Right lobe of liver (tissue), 6 donors: ENCODE measurements around the gene ZNF354C. TPM values are rescaled to one million over a fixed set of nuclear protein-coding genes. Genes with fewer than 3 reads are reported as not detected.

Source experiments
- ATAC-seq, 4 donors: fragments of 200-7000 bp; cut with Tn5 transposase; one replicate each; pipeline ENCODE4 v1.9.1; 2020; ENCODE audit warnings: mild to moderate bottlenecking in 4 of 4, moderate library complexity in 4 of 4
- DNase-seq, 3 donors: peaks; one replicate each; pipeline ENCODE4 v3.0.0-alpha.2; 2020
- H3K27ac ChIP-seq, 3 donors: fragments of 200-600 bp; one replicate each; pipeline ENCODE4 v1.8.0; 2022
- H3K27me3 ChIP-seq, 2 donors: fragments of 200-600 bp; one replicate each; pipeline ENCODE4 v1.8.0; 2022
- H3K36me3 ChIP-seq, 4 donors: fragments of 200-600 bp; sonication (generic) in 1 of 4; one replicate each; pipeline versions ENCODE4 v1.5.1 to v1.8.0; 2017 to 2022; ENCODE audit warnings: control low read depth in 1 of 4
- H3K4me1 ChIP-seq, 4 donors: fragments of 200-600 bp; sonication (generic) in 1 of 4; one replicate each; pipeline versions ENCODE4 v1.5.1 to v1.8.0; 2017 to 2022; ENCODE audit warnings: control low read depth in 1 of 4
- H3K4me3 ChIP-seq, 3 donors: fragments of 200-600 bp; one replicate each; pipeline ENCODE4 v1.8.0; 2022
- H3K9me3 ChIP-seq, 4 donors: fragments of 200-600 bp; sonication (generic) in 1 of 4; one replicate each; pipeline versions ENCODE4 v1.5.1 to v1.8.0; 2017 to 2022; ENCODE audit warnings: control low read depth in 1 of 4
- POLR2A ChIP-seq: fragments of 450-650 bp; IDR thresholded peaks from one replicate; pipeline ENCODE4 v1.6.1; 2017; ENCODE audit warnings: antibody characterized with exemption, mild to moderate bottlenecking
- WGBS: methylation state at CpG from one replicate; pipeline ENCODE4 v1.1.6; 2018; ENCODE audit warnings: low coverage, low lambda C conversion rate; ENCODE audit not compliant: insufficient coverage; ENCODE audit errors: missing lambda C conversion rate; 5-methylcytosine and 5-hydroxymethylcytosine counted together
- intact Hi-C, 2 donors: fragments of 100-400 bp; cut with DNase I; formaldehyde crosslinking; loops; one replicate each; pipeline versions ENCODE4 v1.11.2 to v1.14.1; 2022
- total RNA-seq, 6 experiments: library from RNA; depleted of rRNA in 2 of 6; stranded (reverse); fragments of >200 nt in 2 of 6; fragmentation: NEBNext Ultra II Directional in 3 of 6; extraction: Animal tissue kit (Norgen Biotek cat#: 25700) in 3 of 6; gene quantifications; one replicate each; pipeline versions ENCODE4 v1.1.0 to v1.2.4, GENCODE V29; 2016 to 2023
- TF ChIP-seq, protein P1 (sequence below), 4 donors: fragments of 200-600 bp in 3 of 4; fragments of 450-650 bp in 1 of 4; IDR thresholded peaks; one replicate each; pipeline versions ENCODE4 v1.5.1 to v1.8.0; 2016 to 2022; ENCODE audit warnings: antibody characterized with exemption in 4 of 4, mild to moderate bottlenecking in 2 of 4
- donor health status: DM: no; HTN: yes; CAD: no.
- donor health status: DM: no; HTN: no; CAD: no.
- donor health status: DM: no; HTN: no; CAD: no.
- donor health status: DM: no; HTN: yes; CAD: no.
- donor health status: DM: no; HTN: yes; CAD: no.

ZNF354C gene
- total RNA-seq, 6 experiments from 2014 or later = 0.81 to 2.4 (median 1.4) TPM

DNA sequence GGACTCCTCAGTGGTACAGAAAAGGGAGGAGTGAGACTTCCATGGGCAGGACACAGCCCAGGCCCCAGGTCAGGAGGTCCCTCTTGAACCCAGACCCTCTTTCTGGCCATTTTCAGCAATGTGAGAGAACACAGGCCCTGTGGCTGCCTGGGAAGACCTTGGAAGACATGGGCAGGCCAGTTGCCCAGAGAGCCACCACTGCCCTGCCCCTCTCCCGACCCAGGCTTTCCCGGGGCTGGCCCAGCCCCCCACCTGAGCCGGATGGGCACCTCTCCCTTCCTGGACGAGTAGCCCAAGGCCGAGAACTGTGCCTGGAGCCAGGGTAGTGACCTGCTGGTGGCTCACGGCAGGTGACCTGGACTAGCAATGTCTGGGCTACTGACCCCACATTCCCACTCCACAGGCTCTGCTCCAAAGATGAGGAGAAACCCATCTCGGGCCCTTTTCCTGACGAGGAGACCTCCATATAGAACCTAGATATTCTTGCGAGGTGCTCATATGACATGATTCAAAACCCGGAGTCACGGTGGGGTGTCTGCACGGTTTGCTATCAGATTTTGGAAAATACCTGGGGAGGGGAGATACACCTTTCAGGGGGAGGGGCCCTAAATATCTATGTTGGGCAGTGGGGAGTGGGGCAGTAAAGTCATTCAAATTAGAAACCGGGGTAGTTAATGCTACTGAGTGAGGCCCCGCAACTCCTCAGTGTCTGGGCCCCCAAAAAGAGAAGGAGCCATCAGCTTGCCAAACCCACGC lies 59.4 kb downstream of the ZNF354C start:
- TF ChIP-seq, protein P1, sequence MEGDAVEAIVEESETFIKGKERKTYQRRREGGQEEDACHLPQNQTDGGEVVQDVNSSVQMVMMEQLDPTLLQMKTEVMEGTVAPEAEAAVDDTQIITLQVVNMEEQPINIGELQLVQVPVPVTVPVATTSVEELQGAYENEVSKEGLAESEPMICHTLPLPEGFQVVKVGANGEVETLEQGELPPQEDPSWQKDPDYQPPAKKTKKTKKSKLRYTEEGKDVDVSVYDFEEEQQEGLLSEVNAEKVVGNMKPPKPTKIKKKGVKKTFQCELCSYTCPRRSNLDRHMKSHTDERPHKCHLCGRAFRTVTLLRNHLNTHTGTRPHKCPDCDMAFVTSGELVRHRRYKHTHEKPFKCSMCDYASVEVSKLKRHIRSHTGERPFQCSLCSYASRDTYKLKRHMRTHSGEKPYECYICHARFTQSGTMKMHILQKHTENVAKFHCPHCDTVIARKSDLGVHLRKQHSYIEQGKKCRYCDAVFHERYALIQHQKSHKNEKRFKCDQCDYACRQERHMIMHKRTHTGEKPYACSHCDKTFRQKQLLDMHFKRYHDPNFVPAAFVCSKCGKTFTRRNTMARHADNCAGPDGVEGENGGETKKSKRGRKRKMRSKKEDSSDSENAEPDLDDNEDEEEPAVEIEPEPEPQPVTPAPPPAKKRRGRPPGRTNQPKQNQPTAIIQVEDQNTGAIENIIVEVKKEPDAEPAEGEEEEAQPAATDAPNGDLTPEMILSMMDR (IDR thresholded peaks at IDR 0.05) = no peak
- TF ChIP-seq POLR2A = no peak
- intact Hi-C loops = no loop called here
- ATAC-seq (no peak), DNase-seq (no peak)
- no peaks in the 10 kb centered on the region for H3K36me3 ChIP-seq
- 73% methylated on average over 8 of the region's 15 CpGs for WGBS
- no peaks in the 10 kb centered on the region for H3K9me3 ChIP-seq
- no peak overlapping the region for H3K27ac ChIP-seq
- no peaks in the 10 kb centered on the region for H3K4me1 ChIP-seq
- no peak overlapping the region for H3K4me3 ChIP-seq
- no peaks in the 10 kb centered on the region for H3K27me3 ChIP-seq

DNA sequence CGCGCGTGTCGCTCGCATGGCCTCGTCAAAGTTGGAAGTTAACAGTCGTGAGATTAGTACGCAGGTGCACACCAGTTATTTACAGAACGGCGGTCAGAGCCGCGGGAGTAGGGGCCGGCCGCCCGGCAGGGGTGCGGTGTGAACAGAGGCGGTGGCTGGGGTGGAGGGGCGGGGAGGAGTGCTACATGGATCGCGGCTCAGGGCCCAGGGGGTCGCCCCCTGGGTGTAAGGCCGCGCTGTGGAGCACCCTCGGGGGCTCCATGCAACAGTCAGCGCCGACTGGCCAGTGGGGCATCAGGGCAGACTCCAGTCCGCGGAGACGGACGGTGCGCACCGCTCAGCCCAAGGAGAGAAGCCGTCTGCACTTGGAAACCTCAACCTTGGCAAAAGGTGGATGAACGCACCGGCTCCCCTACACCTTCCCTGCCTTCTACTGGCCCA lies 60.3 kb downstream of the ZNF354C start:
- no peak overlapping the region for H3K4me3 ChIP-seq
- H3K27ac ChIP-seq = no peak overlapping the region
- DNase-seq (no peak), ATAC-seq (no peak)
- H3K4me1 ChIP-seq = no peaks in the 10 kb centered on the region
- H3K36me3 ChIP-seq = no peaks in the 10 kb centered on the region
- no peaks in the 10 kb centered on the region for H3K9me3 ChIP-seq
- no peaks in the 10 kb centered on the region for H3K27me3 ChIP-seq
- WGBS = 90% methylated on average over 9 of the region's 35 CpGs
- intact Hi-C loops = no loop called here
- TF ChIP-seq, protein P1 (IDR thresholded peaks at IDR 0.05) = no peak
- TF ChIP-seq POLR2A = no peak

DNA sequence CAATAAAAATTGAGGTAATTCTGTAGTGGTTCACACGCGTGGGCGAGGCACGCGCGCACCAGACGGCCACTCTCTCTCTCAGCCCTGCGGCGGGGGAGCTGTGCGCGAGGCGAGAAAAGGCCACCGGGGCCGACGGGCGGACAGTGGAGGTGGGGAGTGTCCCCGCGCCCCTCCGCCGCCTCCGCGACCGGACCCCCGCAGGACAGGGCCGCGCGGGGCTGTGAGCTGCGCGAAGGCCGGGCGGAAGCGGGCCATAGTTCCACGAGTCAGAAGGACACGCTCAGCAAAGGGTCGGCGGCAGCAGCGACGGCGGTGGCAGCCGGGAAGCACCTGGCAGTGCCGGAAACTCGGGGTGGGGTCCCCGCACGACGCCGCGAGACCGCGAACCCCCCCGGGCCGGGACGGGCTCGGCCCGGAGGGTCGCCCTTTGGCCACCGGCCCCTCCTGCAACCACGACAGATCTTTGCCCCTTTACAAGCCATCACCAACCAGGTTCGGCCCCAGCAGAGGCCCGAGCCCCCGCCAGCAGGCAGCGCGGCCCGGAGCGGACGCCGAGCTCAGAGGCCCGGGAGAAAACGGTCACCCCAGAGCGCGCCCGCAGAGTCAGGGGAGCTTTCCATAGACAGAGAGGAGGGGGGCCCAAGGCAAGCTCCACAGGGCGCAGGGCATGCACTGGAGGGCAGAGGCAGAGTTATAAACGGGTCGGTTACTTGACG lies 60.9 kb downstream of the ZNF354C start:
- 87% methylated on average over 34 of the region's 75 CpGs for WGBS
- H3K9me3 ChIP-seq = no peaks in the 10 kb centered on the region
- H3K4me3 ChIP-seq = no peak overlapping the region
- no peaks in the 10 kb centered on the region for H3K36me3 ChIP-seq
- TF ChIP-seq POLR2A = no peak
- TF ChIP-seq, protein P1 (IDR thresholded peaks at IDR 0.05) = no peak
- ATAC-seq (no peak), DNase-seq (no peak)
- no peak overlapping the region for H3K27ac ChIP-seq
- no peaks in the 10 kb centered on the region for H3K27me3 ChIP-seq
- H3K4me1 ChIP-seq = no peaks in the 10 kb centered on the region
- intact Hi-C loops = no loop called here

DNA sequence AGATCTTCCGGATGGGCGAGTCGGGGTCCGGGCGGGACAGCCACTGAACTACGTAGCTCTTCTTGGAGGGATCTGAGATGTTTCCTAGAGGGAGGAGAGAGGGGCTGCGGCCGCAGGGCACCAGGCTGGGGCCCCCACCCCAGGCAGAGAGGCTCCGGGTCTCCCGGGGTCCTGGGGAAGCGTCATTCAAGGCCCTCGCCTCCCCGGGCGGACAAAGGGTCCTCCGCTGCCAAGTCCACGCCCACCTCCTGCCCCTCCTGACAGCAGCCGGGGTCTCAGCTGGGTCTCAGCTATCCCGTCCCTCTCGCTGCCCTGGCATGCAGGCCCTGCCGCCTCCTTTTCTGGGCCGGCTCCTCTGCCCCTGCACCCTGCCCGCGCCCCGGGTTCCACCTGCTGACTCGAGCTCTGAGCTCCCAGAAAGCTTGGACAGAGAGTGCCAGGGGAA lies 61.5 kb downstream of the ZNF354C start:
- no CpG with 5 or more reads among the region's 25 CpGs for WGBS
- Histone ChIP-seq H3K4me1 (no peaks in the 10 kb centered on the region), H3K4me3 (no peak overlapping the region), H3K27ac (no peak overlapping the region), H3K27me3 (no peaks in the 10 kb centered on the region), H3K36me3 (no peaks in the 10 kb centered on the region), H3K9me3 (no peaks in the 10 kb centered on the region)
- TF ChIP-seq, protein P1 (IDR thresholded peaks at IDR 0.05) = no peak
- TF ChIP-seq POLR2A = no peak
- ATAC-seq (no peak), DNase-seq (no peak)
- intact Hi-C loops = no loop called here
